ENCODE data around the gene FRS2.
"Not testable (repeated sequence)": the region's sequence is repeated elsewhere in the genome, so short reads cannot be mapped to it uniquely, and the experiment has no call there.

Gene FRS2

DNA sequence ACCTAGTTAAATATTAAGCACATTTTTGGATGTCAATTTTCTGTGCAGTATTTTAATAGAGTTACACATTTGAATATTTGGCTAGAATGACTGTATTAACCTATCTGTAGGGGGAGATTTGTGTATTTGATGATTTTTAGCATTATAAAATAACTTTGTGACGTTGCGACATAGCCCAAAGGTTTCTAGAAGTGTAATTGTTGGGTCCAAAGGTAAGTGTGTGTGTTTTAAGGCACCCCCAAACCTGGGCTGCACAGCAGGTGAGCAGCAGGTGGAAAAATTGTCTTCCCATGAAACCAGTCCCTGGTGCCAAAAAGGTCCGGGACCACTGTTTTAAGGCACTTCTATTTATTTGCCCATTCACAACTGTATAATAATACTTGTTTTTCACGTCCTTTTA, 118.3 kb downstream of the FRS2 start:
- DNase-seq, result no peak

DNA sequence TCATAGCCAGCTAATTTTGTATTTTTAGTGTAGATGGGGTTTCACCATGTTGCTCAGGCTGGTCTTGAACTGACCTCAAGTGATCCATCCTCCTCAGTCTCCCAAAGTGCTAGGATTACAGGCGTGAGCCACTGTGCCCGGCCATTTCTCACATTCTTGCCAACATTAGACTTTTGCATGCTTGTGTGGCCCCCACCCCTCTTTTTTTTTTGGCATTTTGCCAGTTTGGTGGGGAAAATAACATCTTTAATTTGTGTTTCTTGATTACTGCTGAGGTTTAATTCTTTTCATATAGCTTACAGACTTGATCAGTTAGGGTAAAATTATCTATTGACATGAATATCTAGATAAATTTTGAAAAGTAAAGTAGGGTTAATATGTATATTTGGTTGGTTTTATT, 118.9 kb downstream of the FRS2 start:
- no peak for DNase-seq

DNA sequence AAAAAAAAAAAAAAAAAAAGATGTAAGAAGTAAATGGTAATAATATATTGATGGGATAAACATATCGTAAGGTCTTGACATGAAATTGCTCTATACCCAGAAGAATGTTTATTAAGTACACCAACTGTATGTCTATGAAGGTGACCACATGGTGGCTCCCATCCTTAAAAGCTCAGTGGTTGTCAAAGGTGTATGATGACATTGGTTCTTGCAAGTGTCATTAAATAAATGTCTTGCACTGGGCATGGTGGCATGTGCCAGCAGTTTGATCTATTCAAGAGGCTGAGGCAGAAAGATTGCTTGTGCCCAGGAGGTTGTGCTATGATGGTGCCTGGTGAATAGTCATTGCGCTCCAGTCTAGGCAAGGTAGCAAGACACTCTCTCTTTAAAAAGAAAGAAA, 125.5 kb downstream of the FRS2 start:
- DNase-seq, result no peak

DNA sequence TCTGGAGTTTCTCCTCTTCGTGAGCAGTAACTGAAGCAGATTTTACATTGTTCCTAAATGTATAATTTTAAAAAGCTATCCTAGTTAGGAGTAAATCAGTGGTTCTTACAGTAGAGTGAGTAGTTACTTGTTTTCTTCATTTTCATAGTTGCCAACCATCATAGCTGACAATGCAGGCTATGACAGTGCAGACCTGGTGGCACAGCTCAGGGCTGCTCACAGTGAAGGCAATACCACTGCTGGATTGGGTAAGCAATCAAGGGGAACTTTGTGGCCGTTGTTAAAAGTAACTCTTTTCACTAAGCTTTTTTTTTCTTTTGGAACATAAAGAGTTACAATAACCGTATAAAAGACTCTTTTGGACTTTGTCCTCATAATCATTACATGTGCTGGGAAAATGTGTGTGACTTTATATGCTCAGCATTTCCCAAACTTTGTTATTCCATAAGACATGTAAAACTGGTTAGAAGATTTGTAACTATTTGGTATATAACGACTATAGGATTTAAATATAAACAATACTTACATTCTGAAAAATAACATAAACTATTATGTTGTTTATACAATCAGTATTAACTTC, 128.1 kb downstream of the FRS2 start:
- no peak for DNase-seq

DNA sequence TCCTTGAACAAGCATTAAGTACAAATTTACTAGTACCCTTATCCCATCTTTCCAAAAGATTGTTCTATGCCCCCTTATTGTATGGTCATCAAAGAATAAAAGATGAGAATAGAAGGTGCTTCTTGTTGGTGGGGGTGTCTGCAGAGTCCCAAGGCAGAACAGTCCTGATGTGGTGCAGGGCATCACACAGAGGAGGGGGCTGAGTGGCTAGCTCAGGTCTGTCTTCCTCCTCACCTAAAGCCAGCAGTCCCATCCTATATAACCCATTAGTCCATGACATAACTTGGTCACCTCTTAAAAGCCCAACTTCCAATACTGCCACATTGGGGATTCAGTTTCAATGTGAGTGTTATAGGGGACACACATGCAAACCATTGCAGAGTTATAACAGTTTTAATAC, 130.6 kb downstream of the FRS2 start:
- no peak for DNase-seq

DNA sequence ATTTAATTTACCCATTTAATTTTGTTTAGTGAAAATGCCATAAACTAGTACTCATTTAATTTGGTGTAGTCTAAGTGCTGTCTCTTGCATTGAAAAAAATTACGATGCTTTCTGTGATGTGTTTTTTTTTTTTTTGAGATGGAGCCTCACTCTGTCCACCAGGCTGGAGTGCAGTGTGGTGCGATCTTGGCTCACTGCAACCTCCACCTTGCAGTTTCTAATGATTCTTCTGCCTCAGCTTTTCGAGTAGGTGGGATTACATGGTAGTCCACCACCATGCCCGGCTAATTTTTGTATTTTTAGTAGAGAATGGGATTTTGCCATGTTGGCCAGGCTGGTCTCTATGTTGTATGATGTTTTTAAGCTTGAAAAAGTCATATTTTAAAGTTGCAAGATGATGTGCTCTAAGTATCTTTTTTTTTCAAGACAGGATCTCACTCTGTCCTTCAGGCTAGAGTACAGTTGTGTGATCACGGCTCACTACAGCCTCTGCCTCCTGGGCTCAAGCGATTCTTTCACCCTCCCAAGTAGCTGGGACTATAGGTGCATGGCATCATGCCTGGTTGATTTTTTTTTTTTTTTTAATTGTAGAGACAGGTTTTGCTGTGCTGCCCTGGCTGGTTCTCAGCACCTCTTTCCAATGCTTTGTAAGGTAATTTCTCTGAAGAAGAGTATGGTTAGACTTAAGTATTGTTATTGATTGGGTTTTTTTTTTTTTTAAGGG, 131.9 kb downstream of the FRS2 start:
- no peak for DNase-seq

DNA sequence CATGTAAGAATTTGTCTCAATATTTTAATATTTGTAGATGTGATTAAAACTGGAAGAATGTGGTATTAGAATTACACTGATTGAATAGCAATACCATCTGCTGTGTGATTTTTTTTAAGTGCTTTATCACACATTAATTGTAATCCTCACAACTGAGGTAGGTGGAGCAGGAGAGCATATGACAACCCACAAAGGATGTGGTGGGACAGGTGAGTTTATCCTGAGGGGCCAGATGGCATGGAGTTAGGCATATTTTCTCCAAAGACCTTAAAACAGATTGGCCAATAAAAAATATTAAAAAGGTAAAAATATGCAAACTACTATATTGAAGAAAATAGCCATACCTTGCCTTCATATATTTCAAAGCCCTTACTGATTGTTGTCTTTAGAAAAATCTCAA, 132.8 kb downstream of the FRS2 start:
- peak; percentile 45 for DNase-seq

DNA sequence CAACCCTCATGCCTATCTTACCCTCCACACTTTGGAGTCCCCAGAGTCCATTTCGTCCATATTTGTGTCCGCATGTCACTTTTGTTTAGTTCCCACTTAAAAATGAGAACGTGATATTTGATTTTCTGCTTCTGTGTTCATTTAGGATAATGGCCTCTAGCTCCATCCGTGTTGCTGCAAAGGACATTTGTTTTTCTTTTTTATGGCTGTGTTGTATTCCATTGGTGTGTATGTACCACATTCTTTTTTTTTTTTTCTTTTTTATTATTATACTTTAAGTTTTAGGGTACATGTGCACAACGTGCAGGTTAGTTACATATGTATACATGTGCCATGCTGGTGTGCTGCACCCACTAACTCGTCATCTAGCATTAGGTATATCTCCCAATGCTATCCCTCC, 133.4 kb downstream of the FRS2 start:
- not testable (repeated sequence) for DNase-seq

DNA sequence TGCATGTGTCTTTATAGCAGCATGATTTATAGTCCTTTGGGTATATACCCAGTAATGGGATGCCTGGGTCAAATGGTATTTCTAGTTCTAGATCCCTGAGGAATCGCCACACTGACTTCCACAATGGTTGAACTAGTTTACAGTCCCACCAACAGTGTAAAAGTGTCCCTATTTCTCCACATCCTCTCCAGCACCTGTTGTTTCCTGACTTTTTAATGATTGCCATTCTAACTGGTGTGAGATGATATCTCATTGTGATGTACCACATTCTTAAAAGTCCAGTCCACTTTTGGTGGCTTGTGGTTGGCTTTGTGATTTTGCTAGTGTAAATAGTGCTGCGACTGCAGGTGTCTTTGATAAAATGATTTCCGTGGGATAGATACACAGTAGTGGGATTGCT, 134.1 kb downstream of the FRS2 start:
- DNase-seq, result not testable (repeated sequence)

DNA sequence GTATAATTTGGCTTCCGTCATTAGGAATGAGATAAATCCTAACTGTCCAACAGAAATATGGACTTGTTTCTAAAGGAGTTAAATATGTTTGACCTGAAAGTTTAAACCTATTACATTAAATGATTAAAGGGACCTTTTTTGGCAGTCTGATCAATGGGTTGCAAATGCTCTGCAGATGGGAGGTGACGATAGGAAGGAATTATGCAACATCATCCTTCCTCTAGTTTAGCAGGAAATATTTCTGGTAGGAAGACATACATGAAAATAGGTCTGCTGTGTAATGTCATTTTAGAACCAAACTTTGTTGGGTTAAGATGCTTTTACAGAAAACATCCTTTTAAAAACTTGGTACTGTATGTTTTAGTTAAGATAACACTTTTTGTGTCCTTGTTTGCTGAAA, 137.9 kb downstream of the FRS2 start:
- DNase-seq, result no peak

DNA sequence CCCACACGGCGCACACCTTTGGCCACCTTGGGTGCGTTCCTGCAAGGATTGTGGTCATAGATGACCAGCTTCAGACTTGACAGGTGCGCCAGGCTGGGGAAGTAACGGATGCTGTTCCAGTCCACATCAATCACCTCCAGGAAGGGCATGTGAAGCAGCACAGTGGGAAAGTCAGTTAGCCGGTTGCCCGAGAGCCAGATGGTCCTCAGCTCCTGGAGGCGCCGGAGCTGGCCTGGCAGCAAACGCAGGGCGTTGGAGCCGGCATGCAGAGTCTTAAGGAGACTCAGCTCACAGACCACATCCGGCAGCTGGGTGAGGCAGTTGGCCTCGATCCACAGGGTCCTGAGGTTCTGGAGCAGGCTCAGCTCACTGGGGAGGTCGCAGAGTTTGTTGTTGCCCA, 139.9 kb downstream of the FRS2 start:
- no peak for DNase-seq

DNA sequence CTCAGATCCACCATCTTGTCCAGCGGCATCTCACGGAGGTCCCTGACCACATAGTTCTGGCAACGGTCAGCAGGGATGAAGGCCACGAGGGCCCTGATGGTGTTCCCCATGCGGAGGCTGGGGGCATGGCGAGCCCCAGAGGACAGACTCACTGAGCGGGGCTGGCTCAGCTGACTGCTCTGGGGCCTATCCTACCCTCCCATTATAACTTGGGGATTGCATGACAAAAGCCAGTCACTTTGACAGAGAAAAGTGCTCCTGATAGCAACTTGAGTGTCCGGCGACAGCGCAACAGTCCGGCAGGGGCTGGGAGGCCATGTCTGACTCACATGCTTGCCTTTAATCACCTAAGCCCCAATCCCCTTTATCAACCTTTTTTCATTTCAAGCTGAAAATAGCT, 140.5 kb downstream of the FRS2 start, which contains the start of gene LRRC10:
Gene LRRC10 (minus strand): TSS at position 179 of the 400 bp plus-strand sequence. CDS start 69 bp downstream, at position 110.
- no peak for DNase-seq

DNA sequence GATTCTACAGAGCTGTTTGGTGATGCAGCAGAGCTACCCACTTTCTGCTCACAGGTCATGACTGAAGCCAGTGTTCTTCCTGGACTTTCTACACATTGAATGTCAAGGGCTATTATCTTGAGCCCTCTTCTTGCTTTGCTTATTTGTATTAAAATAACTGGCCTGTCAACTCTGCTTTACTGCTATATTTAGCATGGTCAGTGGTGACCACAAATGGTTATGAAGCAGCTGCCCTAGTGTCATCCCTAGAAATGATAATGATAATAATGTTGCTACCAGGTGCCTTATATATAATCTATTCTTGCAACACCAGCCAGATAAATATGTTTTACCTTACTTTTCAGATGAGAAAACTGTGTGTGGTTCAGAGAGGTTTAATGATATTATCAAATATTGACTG, 143.2 kb downstream of the FRS2 start:
- DNase-seq, result no peak

DNA sequence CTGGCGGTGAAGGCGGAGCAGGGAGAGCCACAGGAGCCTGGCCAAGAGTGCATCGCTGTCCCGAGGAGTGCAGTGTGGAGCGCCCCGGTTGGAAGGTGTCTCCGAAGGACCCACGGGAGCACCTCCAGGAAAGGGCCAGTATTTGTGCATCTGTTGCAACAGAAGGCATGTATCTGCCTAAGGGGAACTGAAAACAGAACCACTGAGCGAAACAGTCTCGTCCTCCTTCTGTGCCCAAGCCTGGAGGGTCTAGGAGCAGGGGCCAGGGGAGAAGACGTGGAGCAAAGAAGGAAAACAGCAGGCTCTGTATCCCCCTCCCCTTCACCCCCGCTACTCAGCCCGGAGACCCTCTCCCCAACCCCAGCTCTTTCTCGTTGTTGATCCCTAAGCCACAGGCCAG, 145.8 kb downstream of the FRS2 start:
- DNase-seq, result no peak

DNA sequence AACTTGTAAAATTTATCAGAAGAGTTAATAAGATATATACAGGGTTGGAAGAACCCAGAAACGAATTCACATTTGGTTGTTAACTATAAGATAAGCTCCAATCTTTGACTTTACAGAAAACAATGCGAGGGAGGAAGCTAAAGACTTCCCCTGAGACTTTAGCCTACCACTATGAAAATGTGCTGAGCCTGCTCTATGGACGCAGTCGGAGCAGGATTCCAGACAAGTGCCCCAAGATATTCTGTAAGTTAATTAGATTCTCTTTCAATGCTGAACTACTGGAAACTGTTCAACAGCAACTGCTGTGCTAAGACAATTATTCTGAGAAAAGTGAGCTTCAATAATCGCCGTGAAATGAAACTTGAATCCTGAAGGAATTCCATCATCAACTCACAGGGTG, 148.9 kb downstream of the FRS2 start:
- no peak for DNase-seq

DNA sequence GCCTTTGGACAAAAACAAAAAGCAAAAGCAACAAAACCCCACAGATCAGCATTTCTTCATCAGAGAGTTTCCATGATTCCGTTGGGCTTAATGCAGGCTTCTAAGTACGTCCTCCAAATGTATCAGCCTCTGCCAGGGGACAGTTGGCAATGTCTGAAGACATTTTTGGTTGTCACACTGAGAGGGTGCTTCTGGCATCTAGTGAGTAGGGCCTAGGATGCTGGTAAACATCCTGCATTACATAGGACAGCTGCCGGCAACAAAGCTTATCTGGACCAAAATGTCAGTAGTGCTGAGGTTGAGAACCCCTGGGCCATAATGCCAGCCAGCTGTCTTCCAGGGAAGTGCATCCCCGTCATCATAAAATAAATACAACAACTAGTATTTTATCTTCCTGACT, 149.9 kb downstream of the FRS2 start:
- no peak for DNase-seq

DNA sequence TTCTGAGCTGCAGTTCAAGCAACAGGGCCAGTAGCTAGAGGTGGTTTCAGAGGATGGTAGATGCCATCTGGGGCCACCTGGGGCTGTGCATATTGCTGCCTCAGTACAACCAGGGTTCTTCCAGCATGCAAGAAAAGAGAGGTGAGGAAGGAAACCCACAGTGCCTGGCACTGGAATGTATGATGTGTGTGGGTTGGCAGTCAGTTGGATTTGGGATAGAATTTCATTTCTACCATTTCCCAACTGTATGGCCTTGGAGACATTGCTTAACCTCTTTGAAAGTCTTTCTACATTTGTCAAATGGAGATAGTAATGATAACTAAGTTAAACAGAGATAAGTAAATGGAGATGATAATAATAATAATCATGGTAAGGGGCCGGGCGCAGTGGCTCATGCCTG, 150.7 kb downstream of the FRS2 start:
- DNase-seq, result no peak

DNA sequence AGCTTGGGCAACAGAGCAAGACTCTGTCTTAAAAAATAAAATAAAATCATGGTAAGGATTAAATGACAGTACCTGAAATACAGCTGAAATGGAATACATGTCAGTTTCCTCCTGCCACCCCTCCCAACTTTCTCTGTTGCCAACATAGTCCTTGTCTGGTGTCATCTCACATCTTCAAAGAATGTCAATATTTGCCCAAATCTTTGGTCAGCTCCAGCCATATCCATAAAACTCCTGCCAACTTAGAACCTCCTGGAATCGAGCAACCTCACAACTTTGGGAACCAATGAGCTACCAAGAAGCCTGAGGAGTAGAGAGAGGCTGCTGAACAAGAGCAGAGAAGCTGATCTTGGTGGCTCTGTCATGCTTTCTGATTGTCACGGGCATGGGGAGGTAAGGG, 151.4 kb downstream of the FRS2 start:
- DNase-seq, result no peak

DNA sequence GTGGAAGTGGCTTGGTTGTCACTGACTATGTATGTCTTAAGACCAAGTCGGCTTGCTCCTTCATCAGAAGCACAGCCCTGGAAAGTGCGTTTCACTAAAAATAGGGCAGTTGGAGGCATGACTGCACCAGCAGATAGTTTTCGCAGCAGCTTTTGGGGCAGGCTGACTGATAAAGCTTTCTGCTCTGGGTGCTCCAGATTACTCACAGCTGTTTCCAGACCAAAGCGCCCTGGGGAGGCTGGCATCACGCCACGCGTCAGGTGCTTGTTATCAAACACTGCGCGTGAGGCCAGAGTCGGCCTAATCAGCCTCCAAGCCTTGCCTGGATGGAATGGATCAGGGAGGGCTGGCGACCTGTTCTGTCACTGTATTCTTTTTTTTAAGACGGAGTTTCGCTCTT, 153.8 kb downstream of the FRS2 start:
- DNase-seq, result no peak

DNA sequence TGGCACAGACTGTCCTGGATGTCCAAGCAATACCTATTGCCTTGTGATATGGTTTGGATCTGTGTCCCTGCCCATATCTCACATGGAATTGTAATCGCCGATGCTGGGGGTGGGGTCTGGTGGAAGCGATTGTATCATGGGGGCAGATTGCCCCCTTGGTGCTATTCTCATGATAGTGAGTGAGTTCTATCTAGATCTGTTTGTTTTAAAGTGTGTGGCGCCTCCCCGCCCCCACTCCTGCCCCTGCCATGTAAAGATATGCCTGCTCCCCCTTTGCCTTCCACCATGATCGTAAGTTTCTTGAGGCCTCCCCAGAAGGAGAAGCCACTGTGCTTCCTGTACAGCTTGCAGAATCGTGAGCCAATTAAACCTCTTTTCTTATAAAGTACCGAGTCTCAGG, 157.3 kb downstream of the FRS2 start:
- no peak for DNase-seq

Data from DMS53 (cell line).